ENCODE results near the gene TCEAL6.

DNA sequence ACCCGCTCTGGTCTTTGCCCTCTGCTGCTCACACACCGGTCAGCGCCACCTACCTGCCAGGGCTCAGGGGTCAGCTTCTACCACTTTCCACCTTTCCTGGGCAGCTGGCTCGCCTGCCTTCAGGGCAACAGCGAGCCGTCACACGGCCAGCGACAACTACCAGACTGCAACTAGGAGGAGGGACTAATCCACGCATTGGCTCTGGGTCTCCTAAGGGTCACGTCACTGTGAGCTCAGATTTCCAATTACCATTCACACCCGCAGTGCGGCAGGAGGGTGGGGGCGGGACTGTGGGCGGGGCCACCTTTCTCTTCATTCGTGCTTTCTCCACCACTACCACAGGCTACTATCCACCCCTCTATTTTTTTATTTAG lies 13.5 kb upstream of the TCEAL6 start, which contains the start of gene BEX5:
- TF ChIP-seq EZH2 (IDR thresholded peaks at IDR 0.05) (no peak), POLR2AphosphoS5 (IDR thresholded peaks at IDR 0.05; ENCODE audit: borderline replicate concordance, low read depth, low read length) (no peak), FOXP2 (optimal IDR thresholded peaks at IDR 0.05; ENCODE audit: control extremely low read depth, extremely low read length, insufficient read depth) (no peak)

Measured in SK-N-MC (cell line).